ENCODE results near the gene MRE11. TPM values are rescaled to one million over a fixed set of nuclear protein-coding genes. Genes with fewer than 3 reads are reported as not detected.

Gene MRE11
- total and polyA plus RNA-seq, 9 of the 15 experiments (the other 6 are each of a cell fraction or from before 2014, with no cell fraction given), result 18.3 to 45.2 (median 29.1) TPM

DNA sequence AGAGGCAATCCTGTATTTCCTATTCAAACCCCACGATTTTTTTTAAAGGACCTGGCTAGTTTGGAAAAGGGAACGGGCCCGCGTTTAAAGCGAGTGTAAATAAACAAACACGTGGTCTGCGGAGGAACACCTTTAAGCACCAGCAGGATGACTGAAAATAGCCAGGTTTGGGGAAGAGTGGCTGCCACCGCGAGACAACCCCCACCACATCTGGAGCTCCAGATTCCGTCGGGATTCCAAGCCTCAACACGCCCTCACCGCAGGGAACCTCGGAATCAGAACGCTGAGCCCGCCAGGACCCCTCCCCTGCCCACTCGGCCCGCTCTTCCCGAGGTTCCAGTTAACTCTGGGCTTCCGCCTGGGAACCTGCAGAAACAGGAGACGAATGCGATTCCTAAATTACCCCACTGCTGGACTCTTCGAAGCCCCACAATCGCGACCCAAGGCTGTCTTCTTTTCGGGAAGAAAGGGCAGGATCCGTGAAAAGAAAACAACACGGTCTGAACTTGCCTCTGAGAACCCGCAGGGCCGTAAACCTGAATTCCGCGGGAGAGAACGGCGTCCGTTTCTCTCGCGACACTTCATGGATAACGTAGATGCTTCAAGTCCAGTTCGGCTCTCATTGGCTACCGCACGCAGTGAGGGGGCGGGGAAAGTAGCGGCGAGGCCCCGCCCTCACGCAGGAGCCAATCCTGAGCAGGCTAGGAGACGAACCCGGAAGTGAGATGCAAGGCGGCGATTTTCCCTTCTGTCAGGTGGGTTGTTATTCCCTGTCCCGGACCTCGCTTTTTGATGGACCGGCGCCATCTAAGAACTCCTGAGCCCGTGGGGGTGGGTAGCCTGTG lies at the start of gene MRE11, which contains the start of gene ANKRD49 (continued):
- TF ChIP-seq ZNF263 (CRISPR knock-in tag; IDR thresholded peaks at IDR 0.05; ENCODE audit: borderline replicate concordance) (no peak), SAFB2 (IDR thresholded peaks at IDR 0.05; ENCODE audit: borderline replicate concordance, low read depth, low read length, severe bottlenecking) (no peak), TRIM24 (IDR thresholded peaks at IDR 0.05) (no peak), BCOR (IDR thresholded peaks at IDR 0.05) (no peak), STAT5B (CRISPR knock-in tag; IDR thresholded peaks at IDR 0.05) (no peak), KDM5B (IDR thresholded peaks at IDR 0.05; ENCODE audit: insufficient replicate concordance, low read depth, low read length) (peak; percentile 71), CHD2 (IDR thresholded peaks at IDR 0.05; ENCODE audit: low read depth, low read length) (peak; percentile 94), POLR2A (conservative IDR thresholded peaks at IDR 0.05) (peak; percentile 85), HLTF (IDR thresholded peaks at IDR 0.05) (0 out of 2 replicates have a peak, but pooled peaks have one; percentile 22), NR2C2 (CRISPR knock-in tag; IDR thresholded peaks at IDR 0.05) (0 out of 2 replicates have a peak, but pooled peaks have one; percentile 45), NR2C2 (tag; IDR thresholded peaks at IDR 0.05) (no peak; the same call in 1 of the 2 replicates), ZNF3 (CRISPR knock-in tag; IDR thresholded peaks at IDR 0.05) (no peak), PRPF4 (IDR thresholded peaks at IDR 0.05; ENCODE audit: insufficient read depth, low read depth, low read length, poor library complexity, severe bottlenecking) (no peak), STAG1 (CRISPR knock-in tag; IDR thresholded peaks at IDR 0.05; ENCODE audit: borderline replicate concordance) (no peak), PTBP1 (IDR thresholded peaks at IDR 0.05; ENCODE audit: low read depth, low read length) (no peak)
- TF ChIP-seq, protein P1, sequence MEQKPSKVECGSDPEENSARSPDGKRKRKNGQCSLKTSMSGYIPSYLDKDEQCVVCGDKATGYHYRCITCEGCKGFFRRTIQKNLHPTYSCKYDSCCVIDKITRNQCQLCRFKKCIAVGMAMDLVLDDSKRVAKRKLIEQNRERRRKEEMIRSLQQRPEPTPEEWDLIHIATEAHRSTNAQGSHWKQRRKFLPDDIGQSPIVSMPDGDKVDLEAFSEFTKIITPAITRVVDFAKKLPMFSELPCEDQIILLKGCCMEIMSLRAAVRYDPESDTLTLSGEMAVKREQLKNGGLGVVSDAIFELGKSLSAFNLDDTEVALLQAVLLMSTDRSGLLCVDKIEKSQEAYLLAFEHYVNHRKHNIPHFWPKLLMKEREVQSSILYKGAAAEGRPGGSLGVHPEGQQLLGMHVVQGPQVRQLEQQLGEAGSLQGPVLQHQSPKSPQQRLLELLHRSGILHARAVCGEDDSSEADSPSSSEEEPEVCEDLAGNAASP (IDR thresholded peaks at IDR 0.05), result no peak
- TF ChIP-seq, protein P2, sequence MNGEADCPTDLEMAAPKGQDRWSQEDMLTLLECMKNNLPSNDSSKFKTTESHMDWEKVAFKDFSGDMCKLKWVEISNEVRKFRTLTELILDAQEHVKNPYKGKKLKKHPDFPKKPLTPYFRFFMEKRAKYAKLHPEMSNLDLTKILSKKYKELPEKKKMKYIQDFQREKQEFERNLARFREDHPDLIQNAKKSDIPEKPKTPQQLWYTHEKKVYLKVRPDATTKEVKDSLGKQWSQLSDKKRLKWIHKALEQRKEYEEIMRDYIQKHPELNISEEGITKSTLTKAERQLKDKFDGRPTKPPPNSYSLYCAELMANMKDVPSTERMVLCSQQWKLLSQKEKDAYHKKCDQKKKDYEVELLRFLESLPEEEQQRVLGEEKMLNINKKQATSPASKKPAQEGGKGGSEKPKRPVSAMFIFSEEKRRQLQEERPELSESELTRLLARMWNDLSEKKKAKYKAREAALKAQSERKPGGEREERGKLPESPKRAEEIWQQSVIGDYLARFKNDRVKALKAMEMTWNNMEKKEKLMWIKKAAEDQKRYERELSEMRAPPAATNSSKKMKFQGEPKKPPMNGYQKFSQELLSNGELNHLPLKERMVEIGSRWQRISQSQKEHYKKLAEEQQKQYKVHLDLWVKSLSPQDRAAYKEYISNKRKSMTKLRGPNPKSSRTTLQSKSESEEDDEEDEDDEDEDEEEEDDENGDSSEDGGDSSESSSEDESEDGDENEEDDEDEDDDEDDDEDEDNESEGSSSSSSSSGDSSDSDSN (IDR thresholded peaks at IDR 0.05; ENCODE audit: borderline replicate concordance in 1 of 2, low read depth in 2 of 2, low read length in 2 of 2), result no peak
- TF ChIP-seq, protein P3, sequence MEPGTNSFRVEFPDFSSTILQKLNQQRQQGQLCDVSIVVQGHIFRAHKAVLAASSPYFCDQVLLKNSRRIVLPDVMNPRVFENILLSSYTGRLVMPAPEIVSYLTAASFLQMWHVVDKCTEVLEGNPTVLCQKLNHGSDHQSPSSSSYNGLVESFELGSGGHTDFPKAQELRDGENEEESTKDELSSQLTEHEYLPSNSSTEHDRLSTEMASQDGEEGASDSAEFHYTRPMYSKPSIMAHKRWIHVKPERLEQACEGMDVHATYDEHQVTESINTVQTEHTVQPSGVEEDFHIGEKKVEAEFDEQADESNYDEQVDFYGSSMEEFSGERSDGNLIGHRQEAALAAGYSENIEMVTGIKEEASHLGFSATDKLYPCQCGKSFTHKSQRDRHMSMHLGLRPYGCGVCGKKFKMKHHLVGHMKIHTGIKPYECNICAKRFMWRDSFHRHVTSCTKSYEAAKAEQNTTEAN (CRISPR knock-in tag; IDR thresholded peaks at IDR 0.05), result no peak; the same call in 1 of the 2 replicates
- TF ChIP-seq, protein P4, sequence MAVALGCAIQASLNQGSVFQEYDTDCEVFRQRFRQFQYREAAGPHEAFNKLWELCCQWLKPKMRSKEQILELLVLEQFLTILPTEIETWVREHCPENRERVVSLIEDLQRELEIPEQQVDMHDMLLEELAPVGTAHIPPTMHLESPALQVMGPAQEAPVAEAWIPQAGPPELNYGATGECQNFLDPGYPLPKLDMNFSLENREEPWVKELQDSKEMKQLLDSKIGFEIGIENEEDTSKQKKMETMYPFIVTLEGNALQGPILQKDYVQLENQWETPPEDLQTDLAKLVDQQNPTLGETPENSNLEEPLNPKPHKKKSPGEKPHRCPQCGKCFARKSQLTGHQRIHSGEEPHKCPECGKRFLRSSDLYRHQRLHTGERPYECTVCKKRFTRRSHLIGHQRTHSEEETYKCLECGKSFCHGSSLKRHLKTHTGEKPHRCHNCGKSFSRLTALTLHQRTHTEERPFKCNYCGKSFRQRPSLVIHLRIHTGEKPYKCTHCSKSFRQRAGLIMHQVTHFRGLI (CRISPR knock-in tag; IDR thresholded peaks at IDR 0.05), result no peak
- TF ChIP-seq, protein P5, sequence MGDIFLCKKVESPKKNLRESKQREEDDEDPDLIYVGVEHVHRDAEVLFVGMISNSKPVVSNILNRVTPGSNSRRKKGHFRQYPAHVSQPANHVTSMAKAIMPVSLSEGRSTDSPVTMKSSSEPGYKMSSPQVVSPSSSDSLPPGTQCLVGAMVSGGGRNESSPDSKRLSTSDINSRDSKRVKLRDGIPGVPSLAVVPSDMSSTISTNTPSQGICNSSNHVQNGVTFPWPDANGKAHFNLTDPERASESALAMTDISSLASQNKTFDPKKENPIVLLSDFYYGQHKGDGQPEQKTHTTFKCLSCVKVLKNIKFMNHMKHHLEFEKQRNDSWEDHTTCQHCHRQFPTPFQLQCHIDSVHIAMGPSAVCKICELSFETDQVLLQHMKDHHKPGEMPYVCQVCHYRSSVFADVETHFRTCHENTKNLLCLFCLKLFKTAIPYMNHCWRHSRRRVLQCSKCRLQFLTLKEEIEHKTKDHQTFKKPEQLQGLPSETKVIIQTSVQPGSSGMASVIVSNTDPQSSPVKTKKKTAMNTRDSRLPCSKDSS (IDR thresholded peaks at IDR 0.05; ENCODE audit: low read depth, partially characterized antibody), result no peak

Measured in K562 (cell line).